ENCODE results near the gene WRAP73. TPM values are rescaled to one million over a fixed set of nuclear protein-coding genes. Genes with fewer than 3 reads are reported as not detected.

WRAP73 gene
- total RNA-seq, 2 donors from 2014 or later, result 6.8 to 11.4 TPM

GRCh38 chr1:3685222-3685621 lies 35.3 kb upstream of the WRAP73 start:
- DNase-seq (ENCODE audit: low spot score), result no peak
- Histone ChIP-seq H3K9me3 (no peaks in the 10 kb centered on the region), H3K27ac (no peak overlapping the region), H3K4me3 (no peak overlapping the region), H3K27me3 (no peaks in the 10 kb centered on the region), H3K4me1 (no peaks in the 10 kb centered on the region), H3K36me3 (no peaks in the 10 kb centered on the region)
- no peak for TF ChIP-seq CTCF (IDR thresholded peaks at IDR 0.05)

- no peaks in the 10 kb centered on the region for H3K27me3 ChIP-seq
- no peaks in the 10 kb centered on the region for H3K9me3 ChIP-seq
- H3K4me3 ChIP-seq, result no peak overlapping the region
- no peak for DNase-seq (ENCODE audit: low spot score)
- H3K4me1 ChIP-seq, result no peaks in the 10 kb centered on the region
- no peak for TF ChIP-seq CTCF (IDR thresholded peaks at IDR 0.05)
- no peaks in the 10 kb centered on the region for H3K36me3 ChIP-seq
- H3K27ac ChIP-seq, result no peak overlapping the region
These were observed 34.1 kb upstream of the WRAP73 start for GRCh38 chr1:3683992-3684391.

- H3K27me3 ChIP-seq, result no peaks in the 10 kb centered on the region
- TF ChIP-seq CTCF (IDR thresholded peaks at IDR 0.05), result no peak
- no peaks in the 10 kb centered on the region for H3K4me1 ChIP-seq
- no peaks in the 10 kb centered on the region for H3K9me3 ChIP-seq
- no peak overlapping the region for H3K4me3 ChIP-seq
- no peak for DNase-seq (ENCODE audit: low spot score)
- H3K36me3 ChIP-seq, result no peaks in the 10 kb centered on the region
- no peak overlapping the region for H3K27ac ChIP-seq
These were observed 33.3 kb upstream of the WRAP73 start for GRCh38 chr1:3683197-3683596.

- no peaks in the 10 kb centered on the region for H3K4me1 ChIP-seq
- TF ChIP-seq CTCF (IDR thresholded peaks at IDR 0.05), result no peak
- no peak overlapping the region for H3K4me3 ChIP-seq
- H3K27me3 ChIP-seq, result no peaks in the 10 kb centered on the region
- H3K36me3 ChIP-seq, result no peaks in the 10 kb centered on the region
- DNase-seq (ENCODE audit: low spot score), result no peak
- H3K27ac ChIP-seq, result no peak overlapping the region
- H3K9me3 ChIP-seq, result no peaks in the 10 kb centered on the region
These were observed 32.2 kb upstream of the WRAP73 start for GRCh38 chr1:3681898-3682806.

- H3K27me3 ChIP-seq, result no peaks in the 10 kb centered on the region
- H3K4me3 ChIP-seq, result no peak overlapping the region
- H3K4me1 ChIP-seq, result no peaks in the 10 kb centered on the region
- no peaks in the 10 kb centered on the region for H3K36me3 ChIP-seq
- H3K9me3 ChIP-seq, result no peaks in the 10 kb centered on the region
- no peak for DNase-seq (ENCODE audit: low spot score)
- H3K27ac ChIP-seq, result no peak overlapping the region
- TF ChIP-seq CTCF (IDR thresholded peaks at IDR 0.05), result no peak
These were observed 31.5 kb upstream of the WRAP73 start for GRCh38 chr1:3681231-3681897.
